GM18508 (cell line): Measurements from ENCODE around the gene PHPT1.

Experiments used
- ATAC-seq: cut with Tn5 transposase; IDR thresholded peaks from one replicate; pipeline ENCODE4 v1.9.1; 2021; ENCODE audit warnings: moderate number of reproducible peaks; ENCODE audit not compliant: insufficient read depth, unreplicated experiment

PHPT1 gene

GRCh38 chr9:136846376-136847087, 2.7 kb upstream of the PHPT1 start:
- ATAC-seq, result no peak

- ATAC-seq, result no peak
Measured at GRCh38 chr9:136847088-136847825, 2.0 kb upstream of the PHPT1 start.

GRCh38 chr9:136847826-136848392, 1.3 kb upstream of the PHPT1 start:
- ATAC-seq, result no peak

- no peak for ATAC-seq
Measured at GRCh38 chr9:136848393-136849037, 694 bp upstream of the PHPT1 start.

- ATAC-seq, result no peak
Measured at GRCh38 chr9:136849960-136850865, 1.0 kb downstream of the PHPT1 start.

GRCh38 chr9:136850866-136851775, 1.9 kb downstream of the PHPT1 start:
- no peak for ATAC-seq

GRCh38 chr9:136851941-136852663, 2.9 kb downstream of the PHPT1 start, which contains the start of gene MAMDC4:
TSS of gene MAMDC4 (plus strand) at chr9:136852346. CDS start at chr9:136852417, 71 bp downstream.
- no peak for ATAC-seq

- no peak for ATAC-seq
Measured at GRCh38 chr9:136852664-136853595, 3.7 kb downstream of the PHPT1 start.

GRCh38 chr9:136853596-136854112, 4.4 kb downstream of the PHPT1 start:
- ATAC-seq, result no peak

- ATAC-seq, result no peak
Measured at GRCh38 chr9:136854113-136854841, 5.1 kb downstream of the PHPT1 start.

- no peak for ATAC-seq
Measured at GRCh38 chr9:136854842-136855460, 5.7 kb downstream of the PHPT1 start.

- no peak for ATAC-seq
Measured at GRCh38 chr9:136855461-136856078, 6.4 kb downstream of the PHPT1 start.

- ATAC-seq, result no peak
Measured at GRCh38 chr9:136856079-136856476, 6.9 kb downstream of the PHPT1 start.

- no peak for ATAC-seq
Measured at GRCh38 chr9:136856541-136857141, 7.4 kb downstream of the PHPT1 start.

GRCh38 chr9:136857166-136857565, 8.0 kb downstream of the PHPT1 start:
- ATAC-seq, result no peak
